Memory B cell (primary cell): Measurements from ENCODE around the gene LIMA1.
"Not testable (repeated sequence)": the region's sequence is repeated elsewhere in the genome, so short reads cannot be mapped to it uniquely, and the experiment has no call there.

Experiments
- ATAC-seq: fragments of 150-1000 bp; cut with Tn5 transposase; 2 replicates; pipeline ENCODE4 v1.10.0; 2021; ENCODE audit warnings: low read depth, mild to moderate bottlenecking, moderate library complexity
- DNase-seq, 2 donors: peaks; one replicate each; pipeline ENCODE4 v3.0.0; 2022; ENCODE audit warnings: low spot score in 2 of 2
- H3K27ac Mint-ChIP-seq: one replicate; pipeline ENCODE4 v1.8.0; 2022; ENCODE audit warnings: mild to moderate bottlenecking, moderate library complexity, mixed read lengths
- H3K27me3 Mint-ChIP-seq: one replicate; pipeline ENCODE4 v1.8.0; 2022; ENCODE audit warnings: mixed read lengths
- H3K36me3 Mint-ChIP-seq: one replicate; pipeline ENCODE4 v1.8.0; 2022; ENCODE audit warnings: mild to moderate bottlenecking, mixed read lengths
- H3K4me1 Mint-ChIP-seq: one replicate; pipeline ENCODE4 v1.8.0; 2022; ENCODE audit warnings: mixed read lengths
- H3K4me3 Mint-ChIP-seq: one replicate; pipeline ENCODE4 v1.8.0; 2022; ENCODE audit warnings: mild to moderate bottlenecking, moderate library complexity, mixed read lengths
- H3K9me3 Mint-ChIP-seq: one replicate; pipeline ENCODE4 v1.8.0; 2022; ENCODE audit warnings: mixed read lengths

LIMA1 gene

GRCh38 chr12:50231346-50231745 lies 52.0 kb downstream of the LIMA1 start:
- Mint-ChIP-seq H3K9me3 (no peaks in the 10 kb centered on the region), H3K36me3 (no peaks in the 10 kb centered on the region), H3K27me3 (peaks cover 2% of the 10 kb centered on the region), H3K4me1 (no peaks in the 10 kb centered on the region), H3K4me3 (no peak overlapping the region), H3K27ac (no peak overlapping the region)
- DNase-seq (no peak), ATAC-seq (no peak)

DNA sequence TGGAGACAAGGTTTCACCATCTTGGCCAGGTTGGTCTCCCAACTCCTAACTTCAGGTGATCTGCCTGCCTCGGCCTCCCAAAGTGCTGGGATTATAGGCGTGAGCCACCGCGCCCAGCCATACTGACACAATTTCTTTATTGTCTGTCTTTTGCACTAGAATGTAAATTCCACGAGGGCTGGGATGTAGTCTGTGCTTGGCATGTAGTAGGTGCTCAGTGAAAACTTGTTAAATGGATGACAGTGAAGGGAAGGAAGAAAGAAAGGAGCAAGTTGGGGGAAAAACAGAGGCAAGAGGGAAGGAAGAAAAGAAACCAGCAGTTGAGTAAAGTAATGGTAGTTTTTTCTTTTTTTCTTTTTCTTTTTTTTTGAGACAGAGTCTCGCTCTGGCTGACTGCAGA lies 53.1 kb downstream of the LIMA1 start:
- no peak for ATAC-seq
- Mint-ChIP-seq H3K4me3 (no peak overlapping the region), H3K27ac (no peak overlapping the region), H3K4me1 (no peaks in the 10 kb centered on the region), H3K9me3 (no peaks in the 10 kb centered on the region), H3K36me3 (no peaks in the 10 kb centered on the region), H3K27me3 (peaks cover 2% of the 10 kb centered on the region)
- DNase-seq: no peak

DNA sequence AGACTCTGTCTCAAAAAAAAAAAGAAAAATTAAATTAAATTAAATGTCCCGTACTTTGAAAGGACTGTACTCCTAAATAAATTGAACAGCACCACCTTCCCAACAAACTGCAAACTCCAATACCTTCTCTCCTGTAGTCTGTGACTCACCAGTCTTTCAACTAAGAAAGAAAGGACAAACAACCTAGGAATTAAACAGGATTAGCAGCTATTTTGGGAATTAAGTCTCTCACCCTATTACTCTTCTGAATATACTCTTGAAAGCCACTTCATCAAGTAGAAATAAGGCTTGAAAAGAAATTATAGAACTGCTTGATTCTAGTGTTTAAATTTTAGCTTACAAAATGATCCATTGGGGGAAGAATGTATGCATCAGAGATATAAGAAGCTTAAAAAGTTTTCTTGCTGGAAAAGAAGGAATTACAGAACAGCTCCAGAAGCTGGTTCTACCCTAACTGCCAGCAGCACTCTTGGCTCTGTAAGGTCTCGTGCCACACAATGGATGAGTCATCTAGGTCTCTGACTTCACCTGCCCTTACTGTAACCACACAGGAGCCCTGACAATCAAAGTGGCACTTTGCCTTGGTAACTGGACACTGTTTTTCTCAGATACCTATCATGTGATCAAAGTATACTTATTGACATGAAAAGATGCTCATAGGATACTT lies 59.2 kb downstream of the LIMA1 start:
- Mint-ChIP-seq H3K27ac (no peak overlapping the region), H3K27me3 (no peaks in the 10 kb centered on the region), H3K36me3 (no peaks in the 10 kb centered on the region), H3K4me3 (peak overlapping the region; percentile 41), H3K4me1 (peaks cover 10% of the 10 kb centered on the region), H3K9me3 (no peaks in the 10 kb centered on the region)
- ATAC-seq (peak; percentile 47), DNase-seq (no peak)

DNA sequence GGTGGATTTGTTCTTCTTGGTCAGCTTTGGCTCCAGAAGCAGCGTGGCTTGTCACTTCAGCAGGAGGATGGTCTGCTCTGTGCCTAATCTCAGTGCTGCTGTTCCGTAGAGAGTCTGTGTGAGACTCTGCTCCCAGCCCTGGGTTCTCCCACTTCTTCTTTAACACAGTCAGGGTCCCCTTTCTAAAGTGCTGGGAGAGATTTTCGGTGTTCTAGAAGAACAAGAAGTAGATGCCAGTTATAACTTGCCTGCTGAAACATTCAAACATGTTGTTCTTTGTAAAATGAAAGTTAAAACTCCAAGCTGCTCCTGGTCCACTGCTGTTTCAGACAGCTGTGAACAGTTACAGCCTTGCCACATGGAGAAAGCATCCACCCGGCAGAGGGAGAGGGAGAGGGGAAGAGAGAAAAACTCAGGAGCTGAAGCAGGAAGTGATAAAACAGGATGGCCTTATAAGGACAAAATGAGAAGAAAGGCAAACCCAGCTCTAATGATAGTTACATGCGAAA lies 61.0 kb downstream of the LIMA1 start:
- DNase-seq: peak in 1 of 2 donors; percentile 14
- no peaks in the 10 kb centered on the region for H3K27me3 Mint-ChIP-seq
- H3K4me1 Mint-ChIP-seq: peaks cover 10% of the 10 kb centered on the region
- H3K9me3 Mint-ChIP-seq: no peaks in the 10 kb centered on the region
- no peak overlapping the region for H3K27ac Mint-ChIP-seq
- peak; percentile 42 for ATAC-seq
- H3K4me3 Mint-ChIP-seq: no peak overlapping the region
- no peaks in the 10 kb centered on the region for H3K36me3 Mint-ChIP-seq

DNA sequence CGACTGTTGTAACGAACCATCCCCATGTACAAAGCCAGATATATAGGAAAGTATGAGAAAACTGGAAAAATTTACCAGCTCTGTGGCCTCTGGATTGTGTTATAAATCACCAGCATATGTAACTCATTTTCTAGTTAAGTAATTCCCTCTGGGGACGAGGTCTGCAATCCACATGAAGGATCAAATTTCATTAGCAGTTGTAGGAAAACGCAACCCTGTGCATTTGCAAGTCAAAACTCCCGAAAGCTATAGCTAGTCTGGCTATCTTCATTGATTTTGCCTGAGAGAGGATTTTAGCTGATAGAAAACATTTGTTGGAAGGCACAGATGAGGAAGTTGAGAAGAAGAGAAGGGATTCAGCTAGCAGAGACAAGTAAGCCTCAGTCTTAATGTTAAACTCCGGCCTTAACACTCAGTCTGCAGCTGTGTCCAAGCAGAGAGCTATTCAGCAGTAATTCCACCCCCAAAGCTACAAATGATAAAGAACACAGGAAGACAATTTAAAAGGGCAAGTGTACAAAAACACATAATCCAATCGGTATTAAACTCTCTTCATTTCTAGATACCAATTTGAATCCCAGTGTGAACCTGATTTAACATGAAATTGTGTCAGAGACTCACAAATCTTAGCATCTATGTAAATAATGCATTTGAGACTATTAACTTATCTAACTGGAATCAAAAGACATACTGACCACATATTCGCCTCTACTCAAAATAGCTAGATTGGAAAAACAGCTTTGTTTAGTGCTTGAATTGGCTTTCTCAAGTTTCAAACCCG lies 61.9 kb downstream of the LIMA1 start:
- Mint-ChIP-seq H3K27ac (no peak overlapping the region), H3K36me3 (no peaks in the 10 kb centered on the region), H3K9me3 (no peaks in the 10 kb centered on the region), H3K4me1 (peaks cover 10% of the 10 kb centered on the region), H3K27me3 (no peaks in the 10 kb centered on the region), H3K4me3 (no peak overlapping the region)
- ATAC-seq (peak; percentile 31), DNase-seq (no peak)

- DNase-seq (no peak), ATAC-seq (no peak)
- no peak overlapping the region for H3K4me3 Mint-ChIP-seq
- peaks cover 10% of the 10 kb centered on the region for H3K4me1 Mint-ChIP-seq
- H3K9me3 Mint-ChIP-seq: no peaks in the 10 kb centered on the region
- no peak overlapping the region for H3K27ac Mint-ChIP-seq
- H3K27me3 Mint-ChIP-seq: no peaks in the 10 kb centered on the region
- no peaks in the 10 kb centered on the region for H3K36me3 Mint-ChIP-seq
These were observed 62.8 kb downstream of the LIMA1 start for GRCh38 chr12:50220363-50220995.

GRCh38 chr12:50219544-50219943 lies 63.8 kb downstream of the LIMA1 start:
- Mint-ChIP-seq H3K36me3 (peaks cover 2% of the 10 kb centered on the region), H3K4me1 (peaks cover 12% of the 10 kb centered on the region), H3K4me3 (no peak overlapping the region), H3K27me3 (no peaks in the 10 kb centered on the region), H3K27ac (no peak overlapping the region), H3K9me3 (no peaks in the 10 kb centered on the region)
- DNase-seq (no peak), ATAC-seq (no peak)

GRCh38 chr12:50219001-50219400 lies 64.3 kb downstream of the LIMA1 start:
- H3K36me3 Mint-ChIP-seq, H3K4me1 Mint-ChIP-seq, DNase-seq, H3K27me3 Mint-ChIP-seq, ATAC-seq, H3K27ac Mint-ChIP-seq, H3K9me3 Mint-ChIP-seq, H3K4me3 Mint-ChIP-seq: not testable (repeated sequence)

DNA sequence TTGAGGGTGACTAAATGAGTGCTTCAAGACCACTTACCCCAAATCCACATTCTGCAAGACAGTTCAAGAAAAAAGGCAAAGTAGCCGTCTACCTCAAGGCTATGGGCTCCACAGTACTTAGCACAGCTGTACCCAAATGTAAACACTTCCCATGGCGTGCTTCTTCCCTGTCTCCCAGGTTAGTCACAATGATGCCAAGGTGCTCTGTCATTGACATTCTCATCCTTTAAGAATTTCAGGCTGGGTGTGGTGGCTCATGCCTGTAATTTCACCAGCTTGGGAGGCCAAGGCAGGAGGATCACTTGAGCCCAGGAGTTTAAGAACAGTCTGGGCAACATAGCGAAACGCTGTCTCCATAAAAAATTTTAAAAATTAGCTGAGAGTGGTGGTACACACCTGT lies 64.9 kb downstream of the LIMA1 start:
- DNase-seq: no peak
- Mint-ChIP-seq H3K4me1 (peaks cover 6% of the 10 kb centered on the region), H3K4me3 (no peak overlapping the region), H3K36me3 (peaks cover 2% of the 10 kb centered on the region), H3K27ac (no peak overlapping the region), H3K27me3 (no peaks in the 10 kb centered on the region), H3K9me3 (no peaks in the 10 kb centered on the region)
- no peak for ATAC-seq

DNA sequence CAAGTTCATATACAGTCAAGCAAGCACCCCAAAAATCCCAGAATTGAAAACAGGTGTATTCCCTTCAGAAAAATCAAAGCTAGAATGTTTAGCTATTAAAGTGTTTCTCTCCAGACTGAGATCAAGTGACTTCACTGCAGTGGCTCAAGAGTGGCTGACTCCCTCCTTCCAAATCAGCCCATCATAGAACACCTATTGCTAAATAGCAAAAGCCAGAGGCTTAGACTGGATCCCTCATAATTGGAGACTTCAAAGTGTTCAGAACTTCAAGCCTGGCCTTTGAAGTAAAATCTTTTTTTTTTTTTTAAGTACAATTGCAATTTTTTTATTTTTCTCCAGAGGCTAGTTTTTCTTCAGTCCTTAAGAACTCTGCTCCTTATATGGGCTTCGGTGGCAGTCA lies 66.1 kb downstream of the LIMA1 start:
- H3K4me3 Mint-ChIP-seq: no peak overlapping the region
- H3K27me3 Mint-ChIP-seq: no peaks in the 10 kb centered on the region
- H3K27ac Mint-ChIP-seq: peak overlapping the region; percentile 23
- DNase-seq: no peak
- H3K9me3 Mint-ChIP-seq: no peaks in the 10 kb centered on the region
- ATAC-seq: no peak
- peaks cover 3% of the 10 kb centered on the region for H3K4me1 Mint-ChIP-seq
- peaks cover 2% of the 10 kb centered on the region for H3K36me3 Mint-ChIP-seq

- DNase-seq (no peak), ATAC-seq (no peak)
- no peaks in the 10 kb centered on the region for H3K27me3 Mint-ChIP-seq
- no peak overlapping the region for H3K4me3 Mint-ChIP-seq
- H3K27ac Mint-ChIP-seq: no peak overlapping the region
- H3K4me1 Mint-ChIP-seq: peaks cover 3% of the 10 kb centered on the region
- no peaks in the 10 kb centered on the region for H3K9me3 Mint-ChIP-seq
- peaks cover 2% of the 10 kb centered on the region for H3K36me3 Mint-ChIP-seq
These were observed 68.3 kb downstream of the LIMA1 start for GRCh38 chr12:50215033-50215432.

DNA sequence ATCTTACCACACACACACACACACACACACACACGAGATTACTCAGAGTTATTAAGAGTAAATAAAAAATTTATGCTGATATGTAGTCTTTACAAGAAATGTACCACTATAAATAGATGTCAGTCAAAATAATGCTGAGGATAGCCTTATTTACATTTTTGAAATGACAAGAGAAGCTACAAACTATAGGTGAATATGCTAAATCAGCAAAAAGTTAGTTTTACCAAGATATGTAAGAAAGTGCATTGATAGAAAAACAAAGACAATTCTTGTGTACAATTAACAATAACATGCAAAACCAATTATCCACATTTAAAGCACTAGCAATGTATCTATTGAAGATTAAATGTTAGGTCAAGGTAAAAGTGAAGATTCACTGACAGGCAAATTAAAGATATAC lies 69.3 kb downstream of the LIMA1 start:
- H3K36me3 Mint-ChIP-seq: peaks cover 2% of the 10 kb centered on the region
- no peak for DNase-seq
- peak overlapping the region; percentile 70 for H3K27ac Mint-ChIP-seq
- H3K9me3 Mint-ChIP-seq: no peaks in the 10 kb centered on the region
- H3K4me3 Mint-ChIP-seq: no peak overlapping the region
- H3K4me1 Mint-ChIP-seq: peaks cover 3% of the 10 kb centered on the region
- no peak for ATAC-seq
- H3K27me3 Mint-ChIP-seq: no peaks in the 10 kb centered on the region

- H3K4me3 Mint-ChIP-seq: no peak overlapping the region
These were observed 69.9 kb downstream of the LIMA1 start for GRCh38 chr12:50213439-50213838.

DNA sequence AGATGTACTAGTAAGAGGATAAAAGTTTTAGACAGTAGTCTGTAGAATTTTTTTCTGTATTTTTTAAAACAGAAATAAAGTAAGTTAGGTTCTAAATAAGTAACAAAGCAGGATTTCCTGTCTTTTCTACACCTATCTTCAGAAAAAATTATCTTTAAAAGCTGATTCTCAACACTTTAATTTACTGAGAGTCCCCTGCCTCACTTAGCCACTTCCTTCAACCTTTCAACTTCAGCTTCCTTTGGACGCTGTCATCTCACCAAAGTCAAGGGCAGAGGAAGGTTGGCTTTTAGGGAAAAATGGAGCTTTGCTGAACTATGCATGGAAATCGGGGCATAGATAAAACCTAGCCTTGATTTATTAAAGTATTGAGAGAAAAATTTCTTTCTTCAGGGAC lies 71.3 kb downstream of the LIMA1 start:
- ATAC-seq (no peak), DNase-seq (no peak)
- Mint-ChIP-seq H3K4me1 (peaks cover 3% of the 10 kb centered on the region), H3K27ac (no peak overlapping the region), H3K9me3 (no peaks in the 10 kb centered on the region), H3K4me3 (no peak overlapping the region), H3K36me3 (peaks cover 2% of the 10 kb centered on the region), H3K27me3 (no peaks in the 10 kb centered on the region)

More at GRCh38 chr12:50213439-50213838, 69.9 kb downstream of the LIMA1 start:
- no peak for DNase-seq
- H3K9me3 Mint-ChIP-seq: no peaks in the 10 kb centered on the region
- H3K4me1 Mint-ChIP-seq: peaks cover 3% of the 10 kb centered on the region
- peaks cover 2% of the 10 kb centered on the region for H3K36me3 Mint-ChIP-seq
- H3K27ac Mint-ChIP-seq: peak overlapping the region; percentile 28
- no peaks in the 10 kb centered on the region for H3K27me3 Mint-ChIP-seq
- ATAC-seq: no peak
